HG03575 (cell line): ENCODE data around the gene FAM222B.
A peak's percentile ranks its signal among the peaks of the same experiment; 100 is the strongest.
"Not testable (repeated sequence)": the region's sequence is repeated elsewhere in the genome, so short reads cannot be mapped to it uniquely, and the experiment has no call there.

ENCODE experiments used
- ATAC-seq: cut with Tn5 transposase; IDR thresholded peaks from one replicate; pipeline ENCODE4 v1.9.1; 2021; ENCODE audit not compliant: unreplicated experiment, insufficient number of reproducible peaks, low FRiP score; ENCODE audit errors: extremely low read depth

FAM222B gene

GRCh38 chr17:28740406-28741357, 101.9 kb downstream of the FAM222B start:
- ATAC-seq, result no peak

DNA sequence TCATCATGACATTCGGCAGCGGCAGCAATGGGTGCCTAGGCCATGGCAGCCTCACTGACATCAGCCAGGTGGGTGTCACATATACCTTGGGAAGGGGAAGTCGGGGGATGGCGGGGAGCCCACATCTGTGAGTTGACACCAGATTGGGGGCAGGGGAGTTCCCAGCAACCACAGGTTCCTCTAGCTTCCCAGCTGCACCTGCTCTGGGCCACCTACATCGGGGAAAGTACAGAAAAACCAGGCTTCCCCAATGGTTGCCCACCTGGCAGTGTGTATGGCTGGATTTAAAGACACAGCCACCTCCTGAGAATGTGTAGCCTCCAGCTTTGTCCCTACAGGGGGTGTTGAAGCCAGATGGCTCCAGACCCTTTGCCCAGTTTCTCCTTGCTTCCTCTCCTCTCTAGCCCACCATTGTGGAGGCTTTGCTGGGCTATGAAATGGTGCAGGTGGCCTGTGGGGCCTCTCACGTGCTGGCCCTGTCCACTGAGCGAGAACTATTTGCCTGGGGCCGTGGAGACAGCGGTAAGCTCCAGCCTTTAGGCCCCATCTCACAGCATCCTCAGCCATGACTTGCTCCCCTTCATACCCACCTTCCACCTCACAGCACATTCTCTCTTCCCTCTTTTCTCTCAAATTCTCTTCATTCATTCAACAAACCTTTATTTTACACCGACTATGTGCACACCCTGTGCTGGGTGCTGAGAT, 103.8 kb downstream of the FAM222B start:
- no peak for ATAC-seq

- ATAC-seq, result no peak
These were observed 104.6 kb downstream of the FAM222B start for GRCh38 chr17:28737770-28738679.

DNA sequence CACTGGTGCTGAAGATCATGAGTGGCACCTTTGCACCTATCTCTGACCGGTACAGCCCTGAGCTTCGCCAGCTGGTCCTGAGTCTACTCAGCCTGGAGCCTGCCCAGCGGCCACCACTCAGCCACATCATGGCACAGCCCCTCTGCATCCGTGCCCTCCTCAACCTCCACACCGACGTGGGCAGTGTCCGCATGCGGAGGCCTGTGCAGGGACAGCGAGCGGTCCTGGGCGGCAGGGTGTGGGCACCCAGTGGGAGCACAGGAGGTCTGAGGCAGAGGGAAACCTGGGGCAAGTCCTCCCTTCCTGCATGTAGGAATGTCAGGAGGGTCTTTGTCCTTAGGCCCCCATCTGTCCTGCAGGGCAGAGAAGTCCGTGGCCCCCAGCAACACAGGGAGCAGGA, 105.3 kb downstream of the FAM222B start:
- ATAC-seq, result no peak

DNA sequence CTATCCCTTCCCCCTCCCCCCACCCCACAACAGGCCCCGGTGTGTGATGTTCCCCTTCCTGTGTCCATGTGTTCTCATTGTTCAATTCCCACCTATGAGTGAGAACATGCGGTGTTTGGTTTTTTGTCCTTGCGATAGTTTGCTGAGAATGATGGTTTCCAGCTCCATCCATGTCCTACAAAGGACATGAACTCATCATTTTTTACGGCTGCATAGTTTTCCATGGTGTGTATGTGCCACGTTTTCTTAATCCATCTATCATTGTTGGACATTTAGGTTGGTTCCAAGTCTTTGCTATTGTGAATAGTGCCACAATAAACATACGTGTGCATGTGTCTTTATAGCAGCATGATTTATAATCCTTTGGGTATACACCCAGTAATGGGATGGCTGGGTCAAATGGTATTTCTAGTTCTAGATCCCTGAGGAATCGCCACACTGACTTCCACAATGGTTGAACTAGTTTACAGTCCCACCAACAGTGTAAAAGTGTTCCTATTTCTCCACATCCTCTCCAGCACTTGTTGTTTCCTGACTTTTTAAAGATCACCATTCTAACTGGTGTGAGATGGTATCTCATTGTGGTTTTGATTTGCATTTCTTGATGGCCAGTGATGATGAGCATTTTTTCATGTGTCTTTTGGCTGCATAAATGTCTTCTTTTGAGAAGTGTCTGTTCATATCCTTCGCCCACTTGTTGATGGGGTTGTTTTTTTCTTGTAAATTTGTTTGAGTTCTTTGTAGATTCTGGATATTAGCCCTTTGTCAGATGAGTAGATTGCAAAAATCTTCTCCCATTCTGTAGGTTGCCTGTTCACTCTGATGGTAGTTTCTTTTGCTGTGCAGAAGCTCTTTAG, 106.4 kb downstream of the FAM222B start:
- ATAC-seq, result not testable (repeated sequence)

GRCh38 chr17:28735242-28735722, 107.3 kb downstream of the FAM222B start:
- no peak for ATAC-seq

GRCh38 chr17:28734712-28735241, 107.8 kb downstream of the FAM222B start:
- ATAC-seq, result no peak

DNA sequence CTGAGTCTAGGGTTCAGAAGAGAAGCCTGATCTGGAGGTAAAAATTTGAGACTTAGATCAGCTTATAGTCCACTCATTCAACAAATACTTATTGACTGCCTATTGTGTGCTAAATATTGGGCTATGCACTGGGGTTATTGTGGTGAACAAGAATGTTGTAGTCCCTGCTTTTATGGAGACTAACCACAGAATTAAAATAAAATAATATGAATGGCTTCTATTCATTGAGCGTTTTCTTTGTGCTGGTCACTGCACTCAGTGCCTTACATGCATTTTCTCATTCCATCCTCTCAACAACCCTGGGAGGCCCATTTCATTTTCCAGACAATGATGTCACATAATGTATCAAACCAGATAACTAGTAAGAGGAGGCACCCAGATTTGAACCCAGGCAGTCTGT, 109.2 kb downstream of the FAM222B start:
- ATAC-seq, result no peak

- no peak for ATAC-seq
These were observed 112.7 kb downstream of the FAM222B start for GRCh38 chr17:28729950-28730330.

- no peak for ATAC-seq
These were observed 114.0 kb downstream of the FAM222B start, which contains the start of gene NEK8 for GRCh38 chr17:28728364-28729200. NEK8 (plus strand) TSS chr17:28728788; CDS start chr17:28728814, 26 bp downstream.

DNA sequence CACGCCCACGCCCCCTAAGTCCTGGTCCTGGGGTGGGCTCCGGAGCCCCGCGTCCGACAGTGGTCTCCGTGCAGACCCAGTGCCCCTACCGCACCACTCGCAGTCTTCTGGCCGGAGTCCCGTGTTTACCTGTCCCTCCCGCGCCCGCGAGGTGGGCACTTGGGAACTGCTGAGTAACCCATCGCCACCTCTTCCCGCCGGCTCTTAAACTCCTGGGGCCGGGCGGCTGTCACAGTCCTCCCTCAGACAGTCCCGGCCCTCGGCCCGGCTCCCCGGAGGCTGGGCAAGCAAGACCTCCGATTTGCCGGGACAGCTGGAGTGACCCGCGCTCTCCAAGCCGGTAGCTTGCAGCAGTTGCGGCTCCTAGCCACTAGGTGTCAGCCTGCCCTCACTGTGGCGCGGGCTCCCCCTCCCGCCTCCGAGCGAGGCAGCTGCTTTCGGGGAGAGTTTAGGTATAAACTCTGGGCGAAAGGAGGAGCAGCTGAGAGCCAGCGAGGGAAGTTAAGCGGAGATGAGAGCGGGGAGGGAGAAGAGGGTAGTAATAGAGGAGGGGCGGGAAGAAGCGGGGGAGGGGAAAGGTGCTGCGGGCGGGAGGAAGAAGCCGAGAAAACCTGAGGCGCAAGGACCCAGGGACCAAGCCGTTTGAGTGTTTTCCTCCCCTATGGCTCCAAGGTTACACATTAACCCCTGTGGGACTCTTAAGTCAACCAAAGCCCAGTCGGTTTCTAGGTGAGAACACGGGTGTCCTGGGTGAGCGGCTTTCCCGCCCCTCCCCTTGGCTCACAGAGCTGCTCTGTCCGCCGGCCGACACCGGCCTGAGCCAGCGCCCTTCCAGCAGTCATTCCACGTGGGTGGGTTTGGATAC, 115.7 kb downstream of the FAM222B start:
- ATAC-seq, result peak; percentile 24

- no peak for ATAC-seq
These were observed 116.4 kb downstream of the FAM222B start, which contains the start of gene TLCD1 for GRCh38 chr17:28726226-28726626. TLCD1 (minus strand) TSS chr17:28726233; CDS start chr17:28726097, 136 bp downstream.

GRCh38 chr17:28725660-28726225, 116.8 kb downstream of the FAM222B start:
- ATAC-seq, result no peak

GRCh38 chr17:28725166-28725659, 117.4 kb downstream of the FAM222B start:
- no peak for ATAC-seq

DNA sequence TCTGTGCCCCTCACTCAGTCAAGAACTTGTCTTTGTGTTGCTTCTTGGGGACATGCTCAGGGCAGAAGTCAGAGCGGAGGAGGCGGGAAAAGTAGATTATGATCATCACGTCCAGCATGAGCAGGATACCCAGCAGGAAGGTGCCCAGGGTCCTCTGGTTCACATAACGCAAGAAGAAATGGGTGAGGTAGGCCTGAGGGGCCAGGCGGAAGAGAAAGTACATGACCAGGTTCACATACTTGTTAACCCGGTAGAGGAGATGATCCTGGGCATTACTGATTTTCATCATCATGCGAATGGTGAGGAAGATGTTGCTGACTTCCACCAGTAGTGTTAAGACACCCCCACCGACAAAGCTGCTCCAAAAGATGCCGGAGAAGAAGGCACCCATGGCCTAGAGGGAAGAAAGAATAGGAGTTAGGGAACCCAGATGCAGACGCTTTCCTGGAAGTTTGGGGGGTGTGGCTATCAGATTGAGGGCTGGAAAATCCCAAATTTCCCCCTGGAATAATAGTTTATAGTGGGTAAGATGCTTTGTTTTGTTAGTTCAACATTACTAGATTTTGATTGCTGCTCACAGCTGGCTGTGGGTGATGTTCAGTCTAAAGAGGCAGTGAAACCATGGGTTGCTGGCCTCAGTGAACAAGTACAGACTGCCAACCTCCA, 118.0 kb downstream of the FAM222B start:
- no peak for ATAC-seq
